Esophagus squamous epithelium (tissue), 5 donors: ENCODE results near the gene PAF1. TPM values are rescaled to one million over a fixed set of nuclear protein-coding genes. Genes with fewer than 3 reads are reported as not detected.
A peak's percentile ranks its signal among the peaks of the same experiment; 100 is the strongest.

Source experiments
- DNase-seq: peaks from one replicate; lab custom pipeline; 2025; lab: John Stamatoyannopoulos, UW
- H3K27ac ChIP-seq, 4 donors: fragments of 200-600 bp; sonication (generic); one replicate each; pipeline ENCODE4 v1.5.1; 2016 to 2019; ENCODE audit warnings: mild to moderate bottlenecking in 1 of 4
- H3K27me3 ChIP-seq, 4 donors: fragments of 200-600 bp; sonication (generic); 1 replicate in 3 of 4; 2 replicates in 1 of 4; pipeline versions ENCODE4 v1.5.1 to v1.6.0; 2017 to 2021; ENCODE audit warnings: antibody characterized with exemption in 1 of 4
- H3K36me3 ChIP-seq, 3 donors: fragments of 200-600 bp; sonication (generic); one replicate each; pipeline ENCODE4 v1.5.1; 2016 to 2019
- H3K4me1 ChIP-seq, 3 donors: fragments of 200-600 bp; sonication (generic); one replicate each; pipeline ENCODE4 v1.5.1; 2017 to 2019
- H3K4me3 ChIP-seq, 4 donors: fragments of 200-600 bp; sonication (generic); 1 replicate in 3 of 4; 2 replicates in 1 of 4; pipeline ENCODE4 v1.5.1; 2016 to 2019; ENCODE audit warnings: mild to moderate bottlenecking in 2 of 4, moderate library complexity in 1 of 4
- H3K9me3 ChIP-seq, 3 donors: fragments of 200-600 bp; sonication (generic); one replicate each; pipeline ENCODE4 v1.5.1; 2016 to 2019
- POLR2A ChIP-seq, 4 donors: fragments of 450-650 bp; IDR thresholded peaks; one replicate each; pipeline ENCODE4 v1.6.1; 2017; ENCODE audit warnings: antibody characterized with exemption in 4 of 4, mild to moderate bottlenecking in 4 of 4, moderate library complexity in 3 of 4
- WGBS, 2 donors: methylation state at CpG; one replicate each; pipeline ENCODE4 v1.1.5; 2018; 5-methylcytosine and 5-hydroxymethylcytosine counted together
- intact Hi-C: fragments of 100-400 bp; cut with DNase I; formaldehyde crosslinking; loops from one replicate; pipeline ENCODE4 v1.15.0; 2022
- total RNA-seq, 4 donors: library from RNA; depleted of rRNA; stranded (reverse); fragments of >200 nt; gene quantifications; one replicate each; pipeline ENCODE4 v1.1.0, GENCODE V29; 2016
- TF ChIP-seq, protein P1 (sequence below), 6 experiments: fragments of 450-650 bp in 4 of 6; fragments of 200-600 bp in 2 of 6; sonication (generic) in 2 of 6; IDR thresholded peaks; one replicate each; pipeline ENCODE4 v1.5.1; 2016 to 2019; ENCODE audit warnings: antibody characterized with exemption in 6 of 6, mild to moderate bottlenecking in 4 of 6, moderate library complexity in 4 of 6
- donor health status: DM: yes; HTN: yes; CAD: no.

PAF1 gene
- total RNA-seq, result 10 to 100 TPM; 35.4 to 53.6 (median 38.1) TPM

DNA sequence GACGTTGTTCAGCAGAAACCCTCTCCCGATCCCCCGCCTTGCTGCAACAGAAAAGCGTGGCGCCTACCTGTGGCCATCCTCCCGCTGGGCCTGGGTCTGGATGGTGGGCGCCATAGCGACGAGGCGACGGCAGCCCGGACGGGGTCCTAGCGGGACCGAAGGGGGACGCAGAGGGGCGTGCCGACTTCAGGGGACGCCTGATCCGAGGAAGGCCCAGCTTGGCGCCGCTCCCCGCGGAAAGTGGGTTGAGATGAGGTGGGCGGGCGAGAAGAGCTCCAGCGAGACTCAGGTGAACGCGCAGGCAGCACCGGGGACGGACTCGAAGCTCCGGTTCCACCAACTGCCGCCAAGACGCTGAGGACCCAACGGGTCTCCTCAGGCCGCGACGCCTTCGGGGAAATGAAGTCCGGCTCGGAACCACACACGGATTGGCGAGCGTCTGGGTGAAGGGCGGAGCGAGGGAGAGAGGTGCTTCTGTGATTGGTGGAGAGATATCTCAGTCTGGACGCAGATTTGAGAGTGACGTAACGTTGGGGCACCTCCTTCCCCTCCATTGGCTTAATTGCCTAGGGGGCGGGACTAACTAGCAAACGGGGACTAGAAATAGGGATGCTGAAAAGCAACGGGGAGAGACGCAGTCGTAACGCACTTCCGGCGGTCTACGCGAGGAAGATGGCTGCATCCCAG lies at the start of gene PAF1, which contains the start of gene MED29:
Gene PAF1 (minus strand): TSS at position 356 of the 687 bp plus-strand sequence. CDS start 242 bp downstream, at position 114.
Gene MED29 (plus strand): TSS at position 628 of the 687 bp plus-strand sequence. CDS start 45 bp downstream, at position 673.
- H3K9me3 ChIP-seq, result no peaks in the 10 kb centered on the region
- intact Hi-C loops, result loop anchor here (5.0 kb wide), 1 partner anchor 49 kb away; the partner anchor contains the start of gene SAMD4B
- WGBS, 2 donors, result 0 to 1% methylated on average over 21 to 35 of the region's 60 CpGs
- H3K4me3 ChIP-seq, result peak within 1 kb of the TSS; percentile 85 to 100 (median 90)
- H3K27me3 ChIP-seq, result no peaks in the 10 kb centered on the region
- peaks cover 8 to 71% (median 29%) of the 10 kb centered on the region in 3 donors for H3K36me3 ChIP-seq
- DNase-seq, result peak; percentile 96
- peaks cover 17 to 45% (median 21%) of the 10 kb centered on the region in 3 donors for H3K4me1 ChIP-seq
- TF ChIP-seq, protein P1, sequence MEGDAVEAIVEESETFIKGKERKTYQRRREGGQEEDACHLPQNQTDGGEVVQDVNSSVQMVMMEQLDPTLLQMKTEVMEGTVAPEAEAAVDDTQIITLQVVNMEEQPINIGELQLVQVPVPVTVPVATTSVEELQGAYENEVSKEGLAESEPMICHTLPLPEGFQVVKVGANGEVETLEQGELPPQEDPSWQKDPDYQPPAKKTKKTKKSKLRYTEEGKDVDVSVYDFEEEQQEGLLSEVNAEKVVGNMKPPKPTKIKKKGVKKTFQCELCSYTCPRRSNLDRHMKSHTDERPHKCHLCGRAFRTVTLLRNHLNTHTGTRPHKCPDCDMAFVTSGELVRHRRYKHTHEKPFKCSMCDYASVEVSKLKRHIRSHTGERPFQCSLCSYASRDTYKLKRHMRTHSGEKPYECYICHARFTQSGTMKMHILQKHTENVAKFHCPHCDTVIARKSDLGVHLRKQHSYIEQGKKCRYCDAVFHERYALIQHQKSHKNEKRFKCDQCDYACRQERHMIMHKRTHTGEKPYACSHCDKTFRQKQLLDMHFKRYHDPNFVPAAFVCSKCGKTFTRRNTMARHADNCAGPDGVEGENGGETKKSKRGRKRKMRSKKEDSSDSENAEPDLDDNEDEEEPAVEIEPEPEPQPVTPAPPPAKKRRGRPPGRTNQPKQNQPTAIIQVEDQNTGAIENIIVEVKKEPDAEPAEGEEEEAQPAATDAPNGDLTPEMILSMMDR (IDR thresholded peaks at IDR 0.05), result peak in 3 of 6 experiments; percentile 8 to 13 (median 9)
- peak in 3 of 4 donors; percentile 53 to 91 (median 84) for TF ChIP-seq POLR2A (IDR thresholded peaks at IDR 0.05)
- H3K27ac ChIP-seq, result peak within 1 kb of the TSS; percentile 99 to 100 (median 100)

- no peak for TF ChIP-seq POLR2A (IDR thresholded peaks at IDR 0.05)
- TF ChIP-seq, protein P1 (IDR thresholded peaks at IDR 0.05), result no peak
- intact Hi-C loops, result loop anchor here (10.0 kb wide), 1 partner anchor 96 kb away; the partner anchor contains the start of gene EID2B
Measured at GRCh38 chr19:39438270-39438934, 47.5 kb upstream of the PAF1 start.

DNA sequence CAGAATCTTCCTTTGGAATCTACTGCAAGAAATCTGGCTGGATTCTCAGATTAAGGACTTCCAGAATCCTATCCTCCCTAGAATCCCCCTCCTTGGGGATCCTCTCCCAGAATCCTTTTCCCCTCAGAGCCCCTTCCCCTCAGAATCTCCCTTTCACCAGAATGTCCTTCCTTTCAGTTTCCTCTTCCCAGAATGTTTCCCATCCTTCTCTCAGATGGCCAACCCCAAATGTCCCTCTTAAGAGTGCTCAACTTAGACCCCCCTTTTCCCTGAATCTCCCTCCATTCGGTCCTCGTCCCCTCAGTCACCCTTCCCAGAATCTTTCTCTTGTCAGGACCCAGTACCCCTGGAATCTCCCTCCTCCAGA lies 45.4 kb upstream of the PAF1 start:
- peaks cover 22 to 62% (median 35%) of the 10 kb centered on the region in 3 donors for H3K4me1 ChIP-seq
- no peaks in the 10 kb centered on the region for H3K27me3 ChIP-seq
- WGBS, 2 donors, result 0 to 5% methylated on average over 2 of the region's 2 CpGs
- no peak for DNase-seq
- H3K36me3 ChIP-seq, result peaks cover 21 to 35% (median 24%) of the 10 kb centered on the region in 3 donors
- H3K27ac ChIP-seq, result peak overlapping the region; percentile 88 to 95 (median 94)
- TF ChIP-seq, protein P1 (IDR thresholded peaks at IDR 0.05), result no peak
- TF ChIP-seq POLR2A (IDR thresholded peaks at IDR 0.05), result no peak
- peak overlapping the region; percentile 78 to 98 (median 96) for H3K4me3 ChIP-seq
- H3K9me3 ChIP-seq, result no peaks in the 10 kb centered on the region
- intact Hi-C loops, result loop anchor here (10.0 kb wide), 1 partner anchor 98 kb away; the partner anchor contains the start of gene EID2B

More at GRCh38 chr19:39438270-39438934, 47.5 kb upstream of the PAF1 start:
- Histone ChIP-seq H3K4me1 (peaks cover 22 to 41% (median 22%) of the 10 kb centered on the region in 3 donors), H3K36me3 (peaks cover 9 to 15% (median 14%) of the 10 kb centered on the region in 3 donors), H3K9me3 (no peaks in the 10 kb centered on the region), H3K27ac (no peak overlapping the region), H3K4me3 (no peak overlapping the region), H3K27me3 (no peaks in the 10 kb centered on the region)
- WGBS, 2 donors, result 75 to 85% methylated on average over 8 to 9 of the region's 9 CpGs
- no peak for DNase-seq

DNA sequence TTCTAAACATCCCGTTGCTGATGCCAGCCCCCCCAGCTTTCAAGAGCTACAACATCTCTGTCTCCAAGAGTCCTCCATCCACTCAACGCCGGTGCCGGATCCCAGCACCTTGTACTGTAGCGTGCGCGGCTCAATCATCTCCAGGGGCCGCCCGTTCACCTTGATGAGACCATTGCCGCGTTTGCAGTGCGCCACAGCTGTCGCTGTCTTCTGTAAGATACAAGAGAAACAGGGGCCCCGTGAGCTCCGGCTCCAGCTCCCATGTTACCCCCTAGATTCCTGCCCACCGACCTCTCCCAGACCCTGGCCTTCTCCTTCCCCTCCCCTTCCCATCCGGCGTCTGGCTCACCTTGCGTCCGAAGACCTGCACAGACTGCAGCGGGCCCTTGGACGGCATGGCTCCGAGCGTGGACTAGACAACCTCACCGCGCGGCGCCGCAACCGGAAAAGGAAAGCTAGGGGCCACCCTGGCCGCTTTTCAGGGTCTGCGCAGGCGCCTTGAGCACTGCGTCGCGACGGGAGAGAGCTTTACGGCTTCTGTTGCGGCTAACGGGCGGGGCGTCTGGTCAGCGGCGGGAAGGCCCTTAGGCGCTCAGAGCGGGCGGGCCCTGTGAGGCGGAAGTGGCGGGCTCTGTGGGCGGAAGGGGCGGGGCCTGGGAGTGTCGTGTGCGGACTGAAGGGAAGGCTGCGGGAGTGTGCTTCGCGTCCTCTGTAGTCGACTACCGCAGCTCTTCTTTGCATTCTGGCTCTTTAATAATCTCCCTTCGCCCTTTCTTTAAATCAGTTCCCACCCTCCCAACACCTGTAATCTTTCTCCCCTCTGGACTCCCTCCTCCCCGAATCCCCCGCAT lies 44.8 kb upstream of the PAF1 start, which contains the start of gene RPS16:
Gene RPS16 (minus strand): TSS at position 451 of the 851 bp plus-strand sequence. CDS start 54 bp downstream, at position 397.
- Histone ChIP-seq H3K27me3 (no peaks in the 10 kb centered on the region), H3K27ac (peak within 1 kb of the TSS; percentile 88 to 95 (median 94)), H3K4me3 (peak within 1 kb of the TSS; percentile 78 to 98 (median 96)), H3K36me3 (peaks cover 21 to 35% (median 24%) of the 10 kb centered on the region in 3 donors), H3K9me3 (no peaks in the 10 kb centered on the region), H3K4me1 (peaks cover 25 to 65% (median 40%) of the 10 kb centered on the region in 3 donors)
- DNase-seq, result peak; percentile 92
- intact Hi-C loops, result loop anchor here (10.0 kb wide), 1 partner anchor 99 kb away; the partner anchor contains the start of gene EID2B
- 1% methylated on average over 26 to 42 of the region's 61 CpGs for WGBS, 2 donors
- peak in 3 of 4 donors; percentile 97 to 98 (median 98) for TF ChIP-seq POLR2A (IDR thresholded peaks at IDR 0.05)
- TF ChIP-seq, protein P1 (IDR thresholded peaks at IDR 0.05), result peak in 2 of 6 experiments; percentile 16 to 53
